ENCODE results near the gene CCL22.

- TF ChIP-seq CTCF (IDR thresholded peaks at IDR 0.05; ENCODE audit: low read length) (no peak), EZH2 (IDR thresholded peaks at IDR 0.05; ENCODE audit: borderline replicate concordance, low read length) (no peak)
Measured at GRCh38 chr16:57386381-57386951, 27.9 kb downstream of the CCL22 start.

All from OCI-LY1 (cell line).